HEK293 (cell line): Measurements from ENCODE around the gene COL13A1.

Experiments used
- CTCF ChIA-PET: fragments of 350-600 bp; formaldehyde crosslinking; extraction: SDS; loops from one replicate; lab custom pipeline; 2021; ENCODE audit warnings: antibody characterized with exemption; lab: Yijun Ruan, JAX
- POLR2A ChIA-PET: fragments of 300-600 bp; formaldehyde crosslinking; extraction: SDS; loops from one replicate; lab custom pipeline; 2020; ENCODE audit warnings: antibody characterized with exemption, inconsistent platforms; lab: Yijun Ruan, JAX
- H3K27ac ChIP-seq: fragments of 200-500 bp; sonication (Bioruptor generic); 2 replicates; pipeline ENCODE4 v1.5.1; 2014; ENCODE audit warnings: low read depth, low read length, control low read depth, inconsistent platforms; ENCODE audit errors: extremely low read depth
- H3K36me3 ChIP-seq, 2 experiments: fragments of 200-500 bp in 1 of 2; sonication (Bioruptor generic) in 1 of 2; 1 replicate in 1 of 2; 2 replicates in 1 of 2; pipeline ENCODE4 v1.5.1; 2014 to 2017; ENCODE audit warnings: inconsistent platforms in 2 of 2, low read length in 2 of 2; ENCODE audit not compliant: control insufficient read depth in 2 of 2, insufficient read depth in 1 of 2
- H3K4me1 ChIP-seq: fragments of 200-500 bp; sonication (Bioruptor generic); 2 replicates; pipeline ENCODE4 v1.5.1; 2014; ENCODE audit warnings: mild to moderate bottlenecking, low read length, inconsistent platforms; ENCODE audit not compliant: control insufficient read depth, insufficient read depth
- H3K4me3 ChIP-seq: 2 replicates; pipeline ENCODE4 v1.5.1; 2011; ENCODE audit warnings: low read depth, mild to moderate bottlenecking, control low read depth, low read length, moderate library complexity
- H3K9me3 ChIP-seq: fragments of 200-500 bp; sonication (Bioruptor generic); 2 replicates; pipeline ENCODE4 v1.5.1; 2014; ENCODE audit warnings: low read depth, low read length, inconsistent platforms; ENCODE audit not compliant: control insufficient read depth, insufficient read depth
- FEZF1 ChIP-seq: fragments of 450-650 bp; formaldehyde crosslinking; IDR thresholded peaks from 2 replicates; pipeline ENCODE4 v1.5.1; 2016; ENCODE audit warnings: missing biosample characterization, missing genetic modification characterization
- TCF7L2 ChIP-seq: IDR thresholded peaks from 2 replicates; pipeline ENCODE4 v1.6.1; 2011; ENCODE audit warnings: low read depth, mild to moderate bottlenecking, inconsistent platforms, low read length, moderate library complexity, borderline replicate concordance
- WT1 ChIP-seq: fragments of 450-650 bp; formaldehyde crosslinking; IDR thresholded peaks from 2 replicates; pipeline ENCODE4 v1.5.1; 2016; ENCODE audit warnings: missing biosample characterization, missing genetic modification characterization
- ZBTB21 ChIP-seq: fragments of 450-650 bp; formaldehyde crosslinking; IDR thresholded peaks from 2 replicates; pipeline ENCODE4 v1.5.1; 2017; ENCODE audit warnings: missing biosample characterization, missing genetic modification characterization
- ZFHX2 ChIP-seq: fragments of 450-650 bp; formaldehyde crosslinking; conservative IDR thresholded peaks from 2 replicates; pipeline ENCODE4 v1.5.1; 2016; ENCODE audit warnings: missing biosample characterization, missing genetic modification characterization
- ZFP37 ChIP-seq: fragments of 450-650 bp; formaldehyde crosslinking; IDR thresholded peaks from 2 replicates; pipeline ENCODE4 v1.5.1; 2016; ENCODE audit warnings: missing biosample characterization, missing genetic modification characterization
- ZIC2 ChIP-seq: fragments of 450-650 bp; formaldehyde crosslinking; IDR thresholded peaks from 2 replicates; pipeline ENCODE4 v1.5.1; 2016; ENCODE audit warnings: missing biosample characterization, missing genetic modification characterization
- ZNF132 ChIP-seq: fragments of 450-650 bp; formaldehyde crosslinking; IDR thresholded peaks from 2 replicates; pipeline ENCODE4 v1.5.1; 2017; ENCODE audit warnings: missing biosample characterization, missing genetic modification characterization, borderline replicate concordance
- ZNF37A ChIP-seq: fragments of 450-650 bp; IDR thresholded peaks from 2 replicates; pipeline ENCODE4 v1.5.1; 2018; ENCODE audit warnings: missing biosample characterization, missing genetic modification characterization
- ZNF48 ChIP-seq: fragments of 450-650 bp; formaldehyde crosslinking; IDR thresholded peaks from 2 replicates; pipeline ENCODE4 v1.5.1; 2016; ENCODE audit warnings: missing biosample characterization, missing genetic modification characterization
- ZNF529 ChIP-seq: fragments of 450-650 bp; formaldehyde crosslinking; IDR thresholded peaks from 2 replicates; pipeline ENCODE4 v1.5.1; 2017; ENCODE audit warnings: missing genetic modification characterization, missing biosample characterization; ENCODE audit not compliant: insufficient replicate concordance
- ZNF548 ChIP-seq: fragments of 450-650 bp; formaldehyde crosslinking; IDR thresholded peaks from 2 replicates; pipeline ENCODE4 v1.5.1; 2016; ENCODE audit warnings: missing biosample characterization, missing genetic modification characterization
- ZNF654 ChIP-seq: fragments of 450-650 bp; formaldehyde crosslinking; IDR thresholded peaks from 2 replicates; pipeline ENCODE4 v1.5.1; 2016; ENCODE audit warnings: low read depth, missing biosample characterization, missing genetic modification characterization
- ZSCAN30 ChIP-seq: fragments of 450-650 bp; IDR thresholded peaks from 2 replicates; pipeline ENCODE4 v1.5.1; 2018; ENCODE audit warnings: missing biosample characterization, mild to moderate bottlenecking, missing genetic modification characterization, moderate library complexity
- TF ChIP-seq, protein P1 (sequence below): sonication (generic); formaldehyde crosslinking; IDR thresholded peaks from 2 replicates; pipeline ENCODE4 v1.8.1; 2022; ENCODE audit warnings: mild to moderate bottlenecking, moderate library complexity, missing genetic modification reagents
- TF ChIP-seq, protein P2 (sequence below): fragments of 450-650 bp; formaldehyde crosslinking; IDR thresholded peaks from 2 replicates; pipeline ENCODE4 v1.5.1; 2017; ENCODE audit warnings: missing biosample characterization, missing genetic modification characterization
- TF ChIP-seq, protein P3 (sequence below): fragments of 450-650 bp; formaldehyde crosslinking; IDR thresholded peaks from 2 replicates; pipeline ENCODE4 v1.5.1; 2016; ENCODE audit warnings: missing biosample characterization, missing genetic modification characterization

The COL13A1 gene

DNA sequence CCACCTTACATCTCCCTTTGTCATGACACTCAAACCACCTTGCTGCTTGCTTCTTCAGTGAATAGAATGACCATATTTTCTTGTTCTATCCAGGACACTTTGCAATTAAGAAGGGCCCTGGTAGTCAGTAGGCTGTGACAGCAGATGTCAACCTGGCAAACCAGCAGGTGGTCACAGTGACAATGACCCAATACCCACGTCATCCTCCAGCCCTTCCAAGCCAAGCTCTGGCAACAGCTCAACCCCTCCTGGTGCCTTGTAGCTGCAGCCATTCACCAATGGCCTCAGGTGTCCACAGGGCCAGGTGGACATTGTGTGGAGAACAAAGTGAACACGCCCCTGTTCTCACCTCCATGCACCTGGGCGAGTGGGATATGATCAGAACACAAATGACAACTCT lies 163.4 kb downstream of the COL13A1 start:
- Histone ChIP-seq H3K4me1 (no peaks in the 10 kb centered on the region), H3K36me3 (no peaks in the 10 kb centered on the region), H3K9me3 (no peaks in the 10 kb centered on the region), H3K4me3 (no peak overlapping the region), H3K27ac (no peak overlapping the region)
- POLR2A ChIA-PET = no interaction called here
- TF ChIP-seq ZNF132 (no peak), ZFP37 (no peak), ZNF548 (no peak), ZIC2 (tag by site-specific recombination) (peak; percentile 9; the same call in 1 of the 2 replicates)
- TF ChIP-seq, protein P1, sequence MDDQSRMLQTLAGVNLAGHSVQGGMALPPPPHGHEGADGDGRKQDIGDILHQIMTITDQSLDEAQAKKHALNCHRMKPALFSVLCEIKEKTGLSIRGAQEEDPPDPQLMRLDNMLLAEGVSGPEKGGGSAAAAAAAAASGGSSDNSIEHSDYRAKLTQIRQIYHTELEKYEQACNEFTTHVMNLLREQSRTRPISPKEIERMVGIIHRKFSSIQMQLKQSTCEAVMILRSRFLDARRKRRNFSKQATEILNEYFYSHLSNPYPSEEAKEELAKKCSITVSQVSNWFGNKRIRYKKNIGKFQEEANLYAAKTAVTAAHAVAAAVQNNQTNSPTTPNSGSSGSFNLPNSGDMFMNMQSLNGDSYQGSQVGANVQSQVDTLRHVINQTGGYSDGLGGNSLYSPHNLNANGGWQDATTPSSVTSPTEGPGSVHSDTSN (CRISPR knock-in tag) = no peak
- TF ChIP-seq, protein P2, sequence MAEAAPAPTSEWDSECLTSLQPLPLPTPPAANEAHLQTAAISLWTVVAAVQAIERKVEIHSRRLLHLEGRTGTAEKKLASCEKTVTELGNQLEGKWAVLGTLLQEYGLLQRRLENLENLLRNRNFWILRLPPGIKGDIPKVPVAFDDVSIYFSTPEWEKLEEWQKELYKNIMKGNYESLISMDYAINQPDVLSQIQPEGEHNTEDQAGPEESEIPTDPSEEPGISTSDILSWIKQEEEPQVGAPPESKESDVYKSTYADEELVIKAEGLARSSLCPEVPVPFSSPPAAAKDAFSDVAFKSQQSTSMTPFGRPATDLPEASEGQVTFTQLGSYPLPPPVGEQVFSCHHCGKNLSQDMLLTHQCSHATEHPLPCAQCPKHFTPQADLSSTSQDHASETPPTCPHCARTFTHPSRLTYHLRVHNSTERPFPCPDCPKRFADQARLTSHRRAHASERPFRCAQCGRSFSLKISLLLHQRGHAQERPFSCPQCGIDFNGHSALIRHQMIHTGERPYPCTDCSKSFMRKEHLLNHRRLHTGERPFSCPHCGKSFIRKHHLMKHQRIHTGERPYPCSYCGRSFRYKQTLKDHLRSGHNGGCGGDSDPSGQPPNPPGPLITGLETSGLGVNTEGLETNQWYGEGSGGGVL (tag by site-specific recombination) = no peak
- CTCF ChIA-PET = interaction anchor here (1.0 kb wide), 1 partner anchor 320 kb away, joined by 3 read pairs; no protein-coding TSS in a partner anchor

DNA sequence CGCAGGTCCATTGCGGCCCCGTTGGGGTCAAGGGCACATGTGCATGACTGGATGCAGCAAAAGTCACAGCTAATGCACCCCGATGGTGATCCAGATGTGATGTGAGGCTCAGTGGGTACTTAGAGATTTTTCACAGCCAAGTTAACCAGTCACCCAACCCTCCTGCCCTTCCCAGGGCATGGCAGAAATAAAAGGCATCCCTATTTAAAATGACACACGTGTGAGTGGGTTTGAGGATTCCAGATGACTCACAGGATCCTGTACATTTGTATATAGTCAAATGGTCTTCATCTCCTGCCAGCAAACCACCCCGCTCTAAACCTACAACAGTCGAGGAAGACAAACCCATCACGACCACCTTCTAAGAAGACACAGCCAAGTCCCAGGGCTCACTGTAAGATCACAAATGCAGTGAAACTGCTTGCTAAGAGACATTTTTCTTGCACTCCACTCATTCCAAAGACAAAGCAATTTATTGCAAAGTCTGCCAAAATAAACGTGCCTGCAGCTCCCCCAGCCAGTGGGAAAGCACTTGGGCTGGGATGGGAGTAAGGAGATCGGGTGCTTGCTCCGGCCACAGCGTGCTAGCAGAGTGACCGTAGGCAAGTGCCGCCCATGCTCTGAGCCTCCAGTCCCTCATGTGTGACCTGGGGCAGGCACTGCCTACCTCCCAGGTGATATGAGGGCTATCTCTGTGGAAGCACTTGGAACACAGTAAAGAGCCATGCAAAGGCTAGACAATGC lies 164.4 kb downstream of the COL13A1 start:
- CTCF ChIA-PET = interaction anchor here (0.6 to 1.0 kb wide), 2 partner anchors 321 to 399 kb away, joined by 3 read pairs; no protein-coding TSS in a partner anchor

DNA sequence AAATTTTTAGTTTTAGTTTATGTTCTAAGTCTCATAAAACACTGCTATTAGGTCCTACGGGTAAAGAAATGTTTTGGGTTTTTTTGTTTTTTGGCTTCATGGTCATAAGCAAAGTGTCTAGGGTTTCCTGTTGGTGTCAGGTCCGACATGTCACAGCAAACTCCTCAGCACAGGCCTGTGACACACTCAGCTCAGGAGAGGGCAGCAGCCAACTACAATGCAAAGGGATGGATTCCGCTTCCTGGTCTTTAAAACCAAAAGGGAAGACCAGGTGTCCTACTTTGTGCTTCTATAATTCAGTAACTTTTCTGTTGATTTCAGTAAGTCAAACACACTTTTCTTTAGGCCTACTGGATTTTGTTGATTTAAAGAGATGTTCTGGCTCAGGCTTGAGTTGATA lies 167.1 kb downstream of the COL13A1 start:
- ChIA-PET CTCF (interaction anchor here (0.6 to 1.8 kb wide), 4 partner anchors 177 to 326 kb away, joined by 3 to 6 read pairs (median 4); partner anchors contain the start of gene TYSND1), POLR2A (interaction anchor here (0.6 kb wide), 1 partner anchor 126 kb away, joined by 5 read pairs; no protein-coding TSS in a partner anchor)
- Histone ChIP-seq H3K27ac (no peak overlapping the region), H3K36me3 (no peaks in the 10 kb centered on the region), H3K4me3 (no peak overlapping the region), H3K4me1 (no peaks in the 10 kb centered on the region), H3K9me3 (no peaks in the 10 kb centered on the region)
- TF ChIP-seq FEZF1 (no peak), ZBTB21 (no peak), ZNF529 (tag by site-specific recombination) (no peak), ZFHX2 (no peak), ZNF37A (no peak), ZSCAN30 (tag by site-specific recombination) (no peak), ZNF654 (tag by site-specific recombination) (peak; percentile 70)
- TF ChIP-seq, protein P3, sequence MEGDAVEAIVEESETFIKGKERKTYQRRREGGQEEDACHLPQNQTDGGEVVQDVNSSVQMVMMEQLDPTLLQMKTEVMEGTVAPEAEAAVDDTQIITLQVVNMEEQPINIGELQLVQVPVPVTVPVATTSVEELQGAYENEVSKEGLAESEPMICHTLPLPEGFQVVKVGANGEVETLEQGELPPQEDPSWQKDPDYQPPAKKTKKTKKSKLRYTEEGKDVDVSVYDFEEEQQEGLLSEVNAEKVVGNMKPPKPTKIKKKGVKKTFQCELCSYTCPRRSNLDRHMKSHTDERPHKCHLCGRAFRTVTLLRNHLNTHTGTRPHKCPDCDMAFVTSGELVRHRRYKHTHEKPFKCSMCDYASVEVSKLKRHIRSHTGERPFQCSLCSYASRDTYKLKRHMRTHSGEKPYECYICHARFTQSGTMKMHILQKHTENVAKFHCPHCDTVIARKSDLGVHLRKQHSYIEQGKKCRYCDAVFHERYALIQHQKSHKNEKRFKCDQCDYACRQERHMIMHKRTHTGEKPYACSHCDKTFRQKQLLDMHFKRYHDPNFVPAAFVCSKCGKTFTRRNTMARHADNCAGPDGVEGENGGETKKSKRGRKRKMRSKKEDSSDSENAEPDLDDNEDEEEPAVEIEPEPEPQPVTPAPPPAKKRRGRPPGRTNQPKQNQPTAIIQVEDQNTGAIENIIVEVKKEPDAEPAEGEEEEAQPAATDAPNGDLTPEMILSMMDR (tag by site-specific recombination) = peak; percentile 74

More for the DNA sequence above, 164.4 kb downstream of the COL13A1 start:
- Histone ChIP-seq H3K4me1 (no peaks in the 10 kb centered on the region), H3K9me3 (no peaks in the 10 kb centered on the region), H3K36me3 (no peaks in the 10 kb centered on the region), H3K4me3 (no peak overlapping the region), H3K27ac (no peak overlapping the region)
- no peak for TF ChIP-seq ZNF48 (tag by site-specific recombination)
- no peak for TF ChIP-seq TCF7L2
- TF ChIP-seq WT1 (tag by site-specific recombination) = no peak
- TF ChIP-seq, all 188 proteins: peak for 0
- POLR2A ChIA-PET = no interaction called here
